Right forelimb (tissue), 1 donor: ENCODE data around the gene NCOA3.
"Not testable (repeated sequence)": the region's sequence is repeated elsewhere in the genome, so short reads cannot be mapped to it uniquely, and the experiment has no call there.

ENCODE experiments used
- DNase-seq: peaks from one replicate; pipeline ENCODE4 v3.0.0-alpha.2; 2018

NCOA3 gene

GRCh38 chr20:47541355-47541922 is 39.8 kb downstream of the NCOA3 start:
- DNase-seq, result no peak

GRCh38 chr20:47543006-47543431 is 41.3 kb downstream of the NCOA3 start:
- DNase-seq, result no peak

- DNase-seq, result no peak
These were observed 42.6 kb downstream of the NCOA3 start for GRCh38 chr20:47544240-47544639.

GRCh38 chr20:47544852-47545251 is 43.2 kb downstream of the NCOA3 start:
- DNase-seq, result no peak

GRCh38 chr20:47545499-47545898 is 43.8 kb downstream of the NCOA3 start:
- DNase-seq, result no peak

GRCh38 chr20:47546184-47547033 is 44.7 kb downstream of the NCOA3 start:
- no peak for DNase-seq

GRCh38 chr20:47547034-47547387 is 45.3 kb downstream of the NCOA3 start:
- no peak for DNase-seq

GRCh38 chr20:47549671-47550070 is 48.0 kb downstream of the NCOA3 start:
- DNase-seq, result no peak

- DNase-seq, result no peak
These were observed 49.5 kb downstream of the NCOA3 start for GRCh38 chr20:47551222-47551621.

GRCh38 chr20:47551841-47552240 is 50.2 kb downstream of the NCOA3 start:
- DNase-seq, result no peak

GRCh38 chr20:47552996-47553395 is 51.3 kb downstream of the NCOA3 start:
- no peak for DNase-seq

GRCh38 chr20:47553594-47554235 is 52.0 kb downstream of the NCOA3 start:
- DNase-seq, result not testable (repeated sequence)

GRCh38 chr20:47554283-47554682 is 52.6 kb downstream of the NCOA3 start:
- DNase-seq, result not testable (repeated sequence)

GRCh38 chr20:47557218-47557617 is 55.5 kb downstream of the NCOA3 start:
- DNase-seq, result no peak

- no peak for DNase-seq
These were observed 56.1 kb downstream of the NCOA3 start for GRCh38 chr20:47557791-47558190.

GRCh38 chr20:47558295-47559066 is 56.8 kb downstream of the NCOA3 start:
- no peak for DNase-seq

- DNase-seq, result no peak
These were observed 57.5 kb downstream of the NCOA3 start for GRCh38 chr20:47559141-47559540.

GRCh38 chr20:47561180-47561579 is 59.5 kb downstream of the NCOA3 start:
- DNase-seq, result no peak

GRCh38 chr20:47561603-47562583 is 60.2 kb downstream of the NCOA3 start:
- no peak for DNase-seq

- DNase-seq, result no peak
These were observed 64.6 kb downstream of the NCOA3 start for GRCh38 chr20:47566269-47566668.

- no peak for DNase-seq
These were observed 66.3 kb downstream of the NCOA3 start for GRCh38 chr20:47568019-47568418.

- no peak for DNase-seq
These were observed 67.2 kb downstream of the NCOA3 start for GRCh38 chr20:47568837-47569410.
